K562 (cell line): ENCODE results near the gene IMPG1. TPM values are rescaled to one million over a fixed set of nuclear protein-coding genes. Genes with fewer than 3 reads are reported as not detected.

Experiments
- ATAC-seq: fragments of 200-7000 bp; cut with Tn5 transposase; 3 replicates; pipeline ENCODE4 v1.9.1; 2020; ENCODE audit warnings: moderate library complexity
- BruUV-seq: library from RNA; stranded (reverse); fragments of 400-500 nt; replicated peaks from 2 replicates; lab custom pipeline; 2021; lab: Mats Ljungman, UMichigan
- CTCF ChIA-PET: fragments of 300-600 bp; formaldehyde crosslinking; extraction: SDS; loops from one replicate; lab custom pipeline; 2021; ENCODE audit warnings: low intra/inter-chr PET ratio; lab: Yijun Ruan, JAX
- POLR2A ChIA-PET: fragments of 300-600, 350-650 bp; sonication (Branson Sonifier 250); formaldehyde crosslinking; extraction: SDS; loops from one replicate; lab custom pipeline; 2021; ENCODE audit warnings: antibody characterized with exemption, inconsistent platforms; lab: Yijun Ruan, JAX
- DNase-seq, 4 experiments: peaks; one replicate each; pipeline versions ENCODE4 v3.0.0 to v3.0.0-alpha.2; 2011 to 2018; ENCODE audit warnings: low spot score in 3 of 4, mixed read lengths in 3 of 4; ENCODE audit errors: extremely low read depth in 1 of 4
- FAIRE-seq: peaks from 2 replicates; lab custom pipeline; 2011; peaks lifted over from hg19 to GRCh38; lab: Jason Lieb, UNC
- H2AFZ ChIP-seq: 2 replicates; pipeline ENCODE4 v1.6.0; 2011; ENCODE audit warnings: low read depth, low read length, control low read depth, inconsistent platforms
- H3K27ac ChIP-seq: fragments of 200-600 bp; 3 replicates; pipeline ENCODE4 v1.8.0; 2011; ENCODE audit warnings: low read depth, mild to moderate bottlenecking, control low read depth, inconsistent platforms, low read length, moderate library complexity, mixed read lengths; ENCODE audit errors: extremely low read depth
- H3K27me3 ChIP-seq, 2 experiments: fragments of 300-600 bp in 1 of 2; 2 replicates in 1 of 2; 3 replicates in 1 of 2; pipeline versions ENCODE4 v1.6.0 to v1.8.0; 2011; ENCODE audit warnings: inconsistent platforms in 2 of 2, low read length in 2 of 2, mild to moderate bottlenecking in 1 of 2, mixed read lengths in 1 of 2, moderate library complexity in 1 of 2; ENCODE audit not compliant: control insufficient read depth in 2 of 2, insufficient read depth in 2 of 2
- H3K36me3 ChIP-seq: fragments of 300-600 bp; 3 replicates; pipeline ENCODE4 v1.8.0; 2011; ENCODE audit warnings: mild to moderate bottlenecking, low read length, inconsistent platforms; ENCODE audit not compliant: control insufficient read depth, insufficient read depth
- H3K4me1 ChIP-seq, 2 experiments: fragments of 200-600 bp in 1 of 2; replicated peaks in 1 of 2; 2 replicates in 1 of 2; 3 replicates in 1 of 2; pipeline versions ENCODE4 v1.5.1 to v1.8.0; 2011; ENCODE audit warnings: inconsistent platforms in 2 of 2, low read length in 2 of 2, mild to moderate bottlenecking in 1 of 2, mixed read lengths in 1 of 2, moderate library complexity in 1 of 2; ENCODE audit not compliant: control insufficient read depth in 2 of 2, insufficient read depth in 2 of 2
- H3K4me2 ChIP-seq: 2 replicates; pipeline ENCODE4 v1.6.1; 2011; ENCODE audit warnings: low read length, control low read depth, inconsistent platforms, mixed read lengths; ENCODE audit not compliant: insufficient read depth
- H3K4me3 ChIP-seq: fragments of 200-600 bp; sonication (generic), shearing (Covaris generic); 2 replicates; pipeline ENCODE4 v1.5.1; 2016; ENCODE audit warnings: control low read depth, inconsistent platforms
- H3K79me2 ChIP-seq: fragments of 200-600 bp; 3 replicates; pipeline ENCODE4 v1.8.0; 2011; ENCODE audit warnings: low read length, inconsistent platforms; ENCODE audit not compliant: control insufficient read depth, insufficient read depth
- H3K9ac ChIP-seq, 2 experiments: 2 replicates each; pipeline versions ENCODE4 v1.6.0 to v1.6.1; 2011; ENCODE audit warnings: low read depth in 2 of 2, low read length in 2 of 2, control low read depth in 1 of 2, inconsistent platforms in 1 of 2, mild to moderate bottlenecking in 1 of 2, mixed read lengths in 1 of 2; ENCODE audit not compliant: insufficient read depth in 1 of 2
- H3K9me1 ChIP-seq: one replicate; pipeline ENCODE4 v1.6.0; 2011; ENCODE audit warnings: inconsistent platforms, mild to moderate bottlenecking, low read length, moderate library complexity; ENCODE audit not compliant: control insufficient read depth, insufficient read depth
- H3K9me3 ChIP-seq: replicated peaks from 2 replicates; pipeline ENCODE4 v1.5.1; 2011; ENCODE audit warnings: low read depth, low read length, inconsistent platforms; ENCODE audit not compliant: control insufficient read depth, insufficient read depth
- H4K20me1 ChIP-seq: replicated peaks from 2 replicates; pipeline ENCODE4 v1.6.1; 2011; ENCODE audit warnings: low read length, inconsistent platforms, mixed read lengths; ENCODE audit not compliant: control insufficient read depth, insufficient read depth
- BRCA1 ChIP-seq, 2 experiments: fragments of 450-650 bp in 1 of 2; sonication (generic) in 1 of 2; formaldehyde crosslinking in 1 of 2; IDR thresholded peaks; 2 replicates each; pipeline versions ENCODE4 v1.5.0 to v1.6.1; 2017 to 2020; ENCODE audit warnings: mild to moderate bottlenecking in 1 of 2, missing genetic modification reagents in 1 of 2
- CREB1 ChIP-seq, 2 experiments: sonication (generic) in 1 of 2; formaldehyde crosslinking in 1 of 2; IDR thresholded peaks; 2 replicates each; pipeline versions ENCODE4 v1.6.1 to v1.8.0; 2012 to 2022; ENCODE audit warnings: inconsistent platforms in 1 of 2, mild to moderate bottlenecking in 1 of 2, missing genetic modification reagents in 1 of 2, moderate library complexity in 1 of 2
- FOSL1 ChIP-seq: fragments of 200-800 bp; sonication (Bioruptor generic); conservative IDR thresholded peaks from 2 replicates; pipeline ENCODE4 v1.6.1; 2016; ENCODE audit warnings: missing genetic modification characterization, missing compliant biosample characterization
- GABPB2 ChIP-seq: fragments of 250-450 bp; sonication (Bioruptor Pico); conservative IDR thresholded peaks from 2 replicates; pipeline ENCODE4 v1.5.1; 2021; ENCODE audit warnings: mild to moderate bottlenecking
- GATA2 ChIP-seq: sonication (generic); formaldehyde crosslinking; IDR thresholded peaks from 2 replicates; pipeline ENCODE4 v1.4.0; 2020; ENCODE audit warnings: mild to moderate bottlenecking, missing genetic modification reagents
- HDGF ChIP-seq: fragments of 450-650 bp; IDR thresholded peaks from 2 replicates; pipeline ENCODE4 v1.6.1; 2016
- HMG20B ChIP-seq: fragments of 250-450 bp; sonication (Bioruptor Pico); IDR thresholded peaks from 2 replicates; pipeline ENCODE4 v1.5.0; 2021; ENCODE audit warnings: mild to moderate bottlenecking
- NELFE ChIP-seq: IDR thresholded peaks from 2 replicates; pipeline ENCODE4 v1.6.1; 2011; ENCODE audit warnings: mild to moderate bottlenecking; ENCODE audit not compliant: insufficient read depth, insufficient read length
- NFE2 ChIP-seq: IDR thresholded peaks from 2 replicates; pipeline ENCODE4 v1.6.1; 2014; ENCODE audit warnings: antibody characterized with exemption, low read depth
- RBM14 ChIP-seq: fragments of 200-400 bp; formaldehyde crosslinking; IDR thresholded peaks from 2 replicates; pipeline ENCODE4 v1.6.1; 2018; ENCODE audit warnings: low read depth, mild to moderate bottlenecking, low read length, moderate library complexity, borderline replicate concordance; ENCODE audit not compliant: insufficient read depth
- RBM34 ChIP-seq: fragments of 200-400 bp; formaldehyde crosslinking; IDR thresholded peaks from 2 replicates; pipeline ENCODE4 v1.6.1; 2018; ENCODE audit warnings: low read length, borderline replicate concordance; ENCODE audit not compliant: insufficient read depth
- RHOXF2B ChIP-seq: fragments of 250-450 bp; sonication (Bioruptor Pico); conservative IDR thresholded peaks from 2 replicates; pipeline ENCODE4 v1.5.1; 2021
- SP2 ChIP-seq: IDR thresholded peaks from 2 replicates; pipeline ENCODE4 v1.6.1; 2011; ENCODE audit warnings: mild to moderate bottlenecking, low read depth, low read length, moderate library complexity; ENCODE audit not compliant: poor library complexity, severe bottlenecking; ENCODE audit errors: extremely low read depth
- SRSF7 ChIP-seq: fragments of 200-400 bp; formaldehyde crosslinking; optimal IDR thresholded peaks from 2 replicates; pipeline ENCODE3; 2017; ENCODE audit warnings: mild to moderate bottlenecking, low read depth, low read length
- TAF9B ChIP-seq: fragments of 450-650 bp; IDR thresholded peaks from 2 replicates; pipeline ENCODE4 v1.6.1; 2018; ENCODE audit warnings: mild to moderate bottlenecking; ENCODE audit not compliant: partially characterized antibody
- ZKSCAN8 ChIP-seq: fragments of 200-800 bp; sonication (Bioruptor generic); IDR thresholded peaks from 2 replicates; pipeline ENCODE4 v1.6.1; 2016; ENCODE audit warnings: missing genetic modification characterization, missing compliant biosample characterization
- ZNF707 ChIP-seq: fragments of 250-450 bp; sonication (Bioruptor Pico); conservative IDR thresholded peaks from 2 replicates; pipeline ENCODE4 v1.8.0; 2022; ENCODE audit warnings: inconsistent platforms, mild to moderate bottlenecking, moderate library complexity
- WGBS: fragments of 100-300 bp; shearing (Covaris generic); methylation state at CpG from one replicate; pipeline ENCODE4 v1.1.6; 2016; ENCODE audit warnings: low coverage, mixed read lengths; ENCODE audit not compliant: insufficient coverage; ENCODE audit errors: missing lambda C conversion rate; 5-methylcytosine and 5-hydroxymethylcytosine counted together
- in situ Hi-C: fragments of 300-500 bp; cut with MboI; formaldehyde crosslinking; loops from 4 replicates; pipeline ENCODE4 v1.15.0; 2018; ENCODE audit warnings: inconsistent platforms, mixed read lengths
- intact Hi-C: fragments of 100-400 bp; cut with micrococcal nuclease; formaldehyde crosslinking; loops from 2 replicates; pipeline ENCODE4 v1.14.2; 2022
- polyA plus RNA-seq, 8 experiments: library from polyadenylated mRNA; depleted of rRNA in 4 of 8; stranded (reverse) in 5 of 8; unstranded in 3 of 8; fragments of >200 nt; fragmentation: Nextera tagmentation in 2 of 8; fragmentation: Illumina TruSeq in 1 of 8; extraction: Ambion mirVana in 2 of 8; extraction: Trizol in 1 of 8; gene quantifications; 2 replicates each; pipeline versions ENCODE4 v1.2.1 to v1.2.3, GENCODE V29; 2011 to 2014; ENCODE audit warnings: inconsistent platforms in 1 of 8, missing spikeins in 1 of 8
- total RNA-seq, 7 experiments: library from RNA; depleted of rRNA in 6 of 7; stranded (reverse); fragments of >200 nt in 6 of 7; fragmentation: Illumina TruSeq in 2 of 7; extraction: Trizol in 2 of 7; gene quantifications; 2 replicates each; pipeline versions ENCODE4 v1.2.1 to v1.2.3, GENCODE V29; 2011 to 2021; ENCODE audit warnings: low replicate concordance in 1 of 7
- TF ChIP-seq, protein P1 (sequence below): fragments of 250-450 bp; sonication (Bioruptor Pico); IDR thresholded peaks from 2 replicates; pipeline ENCODE4 v1.5.0; 2020; ENCODE audit warnings: mild to moderate bottlenecking

The IMPG1 gene
- total and polyA plus RNA-seq, 9 of the 15 experiments (the other 6 are each of a cell fraction or from before 2014, with no cell fraction given) = not detected

DNA sequence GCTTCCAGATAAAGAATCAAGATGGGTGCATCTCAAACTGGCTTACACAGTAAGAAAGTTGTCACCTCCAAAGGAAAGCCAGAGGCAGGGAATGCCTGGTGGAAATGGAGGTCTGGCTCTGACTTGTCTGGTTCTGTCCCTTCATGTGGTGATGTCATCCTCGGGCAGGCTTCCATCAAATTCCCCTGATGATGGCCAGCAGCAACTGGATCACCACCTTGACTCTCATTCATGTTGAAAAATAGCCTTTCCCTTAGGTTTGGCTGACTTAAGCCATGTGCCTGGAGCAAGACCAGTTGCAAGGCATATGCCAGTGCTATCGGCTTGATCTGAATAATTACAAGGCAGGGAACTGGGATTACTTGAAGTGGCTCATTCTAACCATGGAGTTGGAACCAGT lies 28.8 kb downstream of the IMPG1 start:
- in situ Hi-C loops (no loop called here), intact Hi-C loops (no loop called here)
- no peak overlapping the region for H2AFZ ChIP-seq
- DNase-seq (no peak), ATAC-seq (no peak), FAIRE-seq (no peak)
- no peak overlapping the region for H3K9ac ChIP-seq
- no TSS peak for BruUV-seq
- H3K4me3 ChIP-seq = no peak overlapping the region
- H3K36me3 ChIP-seq = no peaks in the 10 kb centered on the region
- no peaks in the 10 kb centered on the region for H3K9me1 ChIP-seq
- H3K79me2 ChIP-seq = no peaks in the 10 kb centered on the region
- H3K9me3 ChIP-seq = no peaks in the 10 kb centered on the region; the same call in 1 of the 2 replicates
- POLR2A ChIA-PET = no interaction called here
- no peaks in the 10 kb centered on the region for H3K4me1 ChIP-seq
- TF ChIP-seq, protein P1, sequence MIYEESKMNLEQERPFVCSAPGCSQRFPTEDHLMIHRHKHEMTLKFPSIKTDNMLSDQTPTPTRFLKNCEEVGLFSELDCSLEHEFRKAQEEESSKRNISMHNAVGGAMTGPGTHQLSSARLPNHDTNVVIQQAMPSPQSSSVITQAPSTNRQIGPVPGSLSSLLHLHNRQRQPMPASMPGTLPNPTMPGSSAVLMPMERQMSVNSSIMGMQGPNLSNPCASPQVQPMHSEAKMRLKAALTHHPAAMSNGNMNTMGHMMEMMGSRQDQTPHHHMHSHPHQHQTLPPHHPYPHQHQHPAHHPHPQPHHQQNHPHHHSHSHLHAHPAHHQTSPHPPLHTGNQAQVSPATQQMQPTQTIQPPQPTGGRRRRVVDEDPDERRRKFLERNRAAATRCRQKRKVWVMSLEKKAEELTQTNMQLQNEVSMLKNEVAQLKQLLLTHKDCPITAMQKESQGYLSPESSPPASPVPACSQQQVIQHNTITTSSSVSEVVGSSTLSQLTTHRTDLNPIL (CRISPR knock-in tag) = no peak
- TF ChIP-seq SRSF7 (no peak), RBM14 (no peak), NELFE (no peak), HMG20B (no peak), FOSL1 (no peak), ZKSCAN8 (CRISPR knock-in tag) (no peak), NFE2 (no peak), RBM34 (no peak), BRCA1 (IDR thresholded peaks at IDR 0.05) (no peak), BRCA1 (CRISPR knock-in tag; IDR thresholded peaks at IDR 0.05) (no peak), CREB1 (IDR thresholded peaks at IDR 0.05) (no peak), CREB1 (CRISPR knock-in tag; IDR thresholded peaks at IDR 0.05) (no peak), HDGF (no peak), GATA2 (CRISPR knock-in tag) (no peak), TAF9B (no peak), SP2 (no peak), GABPB2 (no peak), ZNF707 (no peak), RHOXF2B (CRISPR knock-in tag) (no peak)
- CTCF ChIA-PET = no interaction called here
- 0% methylated on average over 2 of the region's 2 CpGs for WGBS
- no peak overlapping the region for H3K27ac ChIP-seq
- H4K20me1 ChIP-seq = no peaks in the 10 kb centered on the region
- H3K4me2 ChIP-seq = no peak overlapping the region
- no peaks in the 10 kb centered on the region for H3K27me3 ChIP-seq
